ENCODE measurements around the gene ERFL.

DNA sequence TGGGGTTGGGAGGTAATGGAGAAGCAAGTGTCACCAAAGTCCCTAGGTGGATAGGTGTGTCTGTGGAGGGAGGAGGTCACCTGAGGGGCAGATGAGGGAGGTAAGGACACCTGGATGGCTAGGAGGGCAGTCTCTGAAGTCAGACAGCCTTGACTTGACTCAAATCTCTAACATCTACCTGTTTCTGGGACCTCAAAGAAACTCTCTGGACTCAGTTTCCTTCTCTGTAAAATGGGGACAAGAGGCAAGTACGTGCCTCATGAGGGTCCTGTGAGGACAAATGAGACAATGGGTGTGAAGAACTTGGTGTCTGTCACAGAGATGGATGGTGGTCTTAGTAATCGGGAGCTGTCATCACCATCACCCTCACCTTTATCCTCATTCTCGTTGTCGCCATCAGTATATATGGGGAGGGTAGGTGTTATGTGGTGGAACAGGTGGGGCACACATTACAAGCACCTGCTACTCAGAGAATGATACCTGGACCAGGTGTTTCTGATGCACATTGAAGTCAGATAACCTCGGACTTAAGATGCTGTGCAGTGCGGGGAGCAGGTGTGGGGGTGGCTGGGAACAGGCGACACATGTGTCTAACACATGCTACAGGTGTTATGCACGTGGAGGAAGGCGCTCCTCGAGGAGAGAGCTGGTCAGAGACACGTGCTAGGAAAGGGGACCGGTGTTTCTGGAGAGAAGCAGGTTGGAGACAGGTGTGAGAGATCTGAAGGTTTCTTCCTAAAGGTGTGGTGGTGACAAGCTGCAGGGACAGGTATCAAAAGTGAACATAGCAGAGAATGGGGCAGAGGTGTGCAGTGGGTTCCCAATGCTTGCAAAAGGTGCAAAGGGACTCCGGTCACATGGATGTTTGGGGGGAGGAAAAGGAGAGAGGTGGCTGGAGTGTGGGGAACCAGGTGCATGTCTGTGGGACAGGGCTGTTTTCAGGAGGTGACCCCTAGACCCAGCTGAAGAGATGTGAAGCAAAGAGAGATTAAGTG lies 3.8 kb downstream of the ERFL start:
- TF ChIP-seq, protein P1, sequence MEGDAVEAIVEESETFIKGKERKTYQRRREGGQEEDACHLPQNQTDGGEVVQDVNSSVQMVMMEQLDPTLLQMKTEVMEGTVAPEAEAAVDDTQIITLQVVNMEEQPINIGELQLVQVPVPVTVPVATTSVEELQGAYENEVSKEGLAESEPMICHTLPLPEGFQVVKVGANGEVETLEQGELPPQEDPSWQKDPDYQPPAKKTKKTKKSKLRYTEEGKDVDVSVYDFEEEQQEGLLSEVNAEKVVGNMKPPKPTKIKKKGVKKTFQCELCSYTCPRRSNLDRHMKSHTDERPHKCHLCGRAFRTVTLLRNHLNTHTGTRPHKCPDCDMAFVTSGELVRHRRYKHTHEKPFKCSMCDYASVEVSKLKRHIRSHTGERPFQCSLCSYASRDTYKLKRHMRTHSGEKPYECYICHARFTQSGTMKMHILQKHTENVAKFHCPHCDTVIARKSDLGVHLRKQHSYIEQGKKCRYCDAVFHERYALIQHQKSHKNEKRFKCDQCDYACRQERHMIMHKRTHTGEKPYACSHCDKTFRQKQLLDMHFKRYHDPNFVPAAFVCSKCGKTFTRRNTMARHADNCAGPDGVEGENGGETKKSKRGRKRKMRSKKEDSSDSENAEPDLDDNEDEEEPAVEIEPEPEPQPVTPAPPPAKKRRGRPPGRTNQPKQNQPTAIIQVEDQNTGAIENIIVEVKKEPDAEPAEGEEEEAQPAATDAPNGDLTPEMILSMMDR (IDR thresholded peaks at IDR 0.05; ENCODE audit: low read length), result no peak
- TF ChIP-seq EZH2 (IDR thresholded peaks at IDR 0.05; ENCODE audit: borderline replicate concordance, low read length), result no peak

Measured in OCI-LY1 (cell line).